ENCODE results near the gene OPN4.

Gene OPN4

DNA sequence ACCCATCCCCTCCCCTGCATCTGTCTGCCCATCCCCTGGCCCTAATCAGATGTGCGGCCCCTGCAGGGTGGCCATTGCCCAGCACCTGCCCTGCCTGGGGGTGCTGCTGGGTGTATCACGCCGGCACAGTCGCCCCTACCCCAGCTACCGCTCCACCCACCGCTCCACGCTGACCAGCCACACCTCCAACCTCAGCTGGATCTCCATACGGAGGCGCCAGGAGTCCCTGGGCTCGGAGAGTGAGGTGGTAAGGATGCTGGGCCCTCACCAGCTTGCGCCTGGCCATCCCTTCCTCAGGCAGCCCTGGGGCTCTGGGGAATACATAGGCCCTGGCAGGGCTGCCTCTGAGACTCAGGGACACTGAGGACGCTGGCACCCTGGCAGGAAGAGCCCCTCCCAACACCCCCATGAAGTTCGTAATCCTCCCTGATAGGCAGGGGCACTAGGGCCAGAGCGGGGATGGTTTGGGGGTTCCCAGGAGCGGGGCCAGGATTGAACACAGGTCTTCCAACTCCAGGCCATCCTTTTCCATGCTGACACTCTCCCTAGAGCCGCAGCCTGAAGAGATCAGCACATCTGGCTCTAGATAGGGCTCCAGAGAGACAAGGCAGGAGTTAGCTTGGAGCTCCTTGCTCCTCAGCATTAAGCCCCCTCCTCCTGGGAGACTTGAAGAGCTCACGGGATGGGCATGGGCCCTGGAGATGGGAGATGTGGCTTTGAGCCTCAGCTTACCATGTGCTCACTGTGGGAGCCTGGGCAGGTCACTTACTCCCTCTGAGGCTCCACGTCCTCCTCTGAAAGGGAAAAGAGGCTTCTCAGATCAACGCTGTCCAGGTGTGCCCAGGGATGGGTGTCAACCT, 8.1 kb downstream of the OPN4 start:
- DNase-seq (ENCODE audit: low read depth) = no peak

DNA sequence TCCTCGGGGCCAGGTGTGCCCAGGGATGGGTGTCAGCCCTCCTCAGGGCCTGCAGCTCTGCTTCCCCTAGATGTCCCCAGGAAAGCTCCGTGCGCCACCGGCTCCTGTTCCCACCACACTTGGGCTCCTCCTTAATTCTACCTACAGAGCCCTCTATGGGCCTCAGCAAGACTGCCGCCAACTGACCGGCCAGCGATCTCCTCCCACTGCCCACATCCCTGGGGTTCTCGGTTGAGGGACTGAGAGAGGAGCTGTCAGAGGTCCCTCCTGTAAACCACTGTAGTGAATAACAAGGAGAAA, 8.6 kb downstream of the OPN4 start:
- DNase-seq (ENCODE audit: low read depth) = no peak

DNA sequence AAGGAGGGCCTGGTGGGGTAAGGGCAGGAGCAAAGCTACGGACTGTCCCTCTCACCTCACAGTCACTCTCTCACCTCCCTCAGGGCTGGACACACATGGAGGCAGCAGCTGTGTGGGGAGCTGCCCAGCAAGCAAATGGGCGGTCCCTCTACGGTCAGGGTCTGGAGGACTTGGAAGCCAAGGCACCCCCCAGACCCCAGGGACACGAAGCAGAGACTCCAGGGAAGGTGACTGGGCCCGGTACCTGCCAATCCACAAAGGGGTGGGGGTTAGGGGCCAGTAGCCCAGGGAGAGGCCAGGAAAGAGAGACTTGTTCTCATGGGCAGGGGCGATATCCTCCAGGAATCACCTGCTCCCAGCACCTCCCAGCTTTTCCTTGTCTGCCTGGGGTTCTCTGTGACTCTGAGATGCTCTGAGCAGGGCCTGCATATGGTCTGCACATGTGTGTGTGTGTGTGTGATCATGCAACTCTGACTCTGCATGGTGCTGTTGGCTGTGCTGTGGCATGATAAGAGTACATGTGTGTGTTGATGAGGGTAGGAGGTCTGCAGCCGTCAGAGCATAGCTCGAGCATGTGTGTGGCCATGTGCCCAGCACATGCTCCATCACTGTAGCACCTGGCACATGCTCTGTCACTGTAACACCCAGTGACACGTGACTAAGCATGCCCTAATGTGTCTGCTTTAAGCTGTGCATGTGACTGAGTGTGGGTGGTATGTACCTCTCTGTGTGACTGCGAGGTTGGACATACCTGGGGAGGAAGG, 9.4 kb downstream of the OPN4 start:
- DNase-seq (ENCODE audit: low read depth) = no peak

DNA sequence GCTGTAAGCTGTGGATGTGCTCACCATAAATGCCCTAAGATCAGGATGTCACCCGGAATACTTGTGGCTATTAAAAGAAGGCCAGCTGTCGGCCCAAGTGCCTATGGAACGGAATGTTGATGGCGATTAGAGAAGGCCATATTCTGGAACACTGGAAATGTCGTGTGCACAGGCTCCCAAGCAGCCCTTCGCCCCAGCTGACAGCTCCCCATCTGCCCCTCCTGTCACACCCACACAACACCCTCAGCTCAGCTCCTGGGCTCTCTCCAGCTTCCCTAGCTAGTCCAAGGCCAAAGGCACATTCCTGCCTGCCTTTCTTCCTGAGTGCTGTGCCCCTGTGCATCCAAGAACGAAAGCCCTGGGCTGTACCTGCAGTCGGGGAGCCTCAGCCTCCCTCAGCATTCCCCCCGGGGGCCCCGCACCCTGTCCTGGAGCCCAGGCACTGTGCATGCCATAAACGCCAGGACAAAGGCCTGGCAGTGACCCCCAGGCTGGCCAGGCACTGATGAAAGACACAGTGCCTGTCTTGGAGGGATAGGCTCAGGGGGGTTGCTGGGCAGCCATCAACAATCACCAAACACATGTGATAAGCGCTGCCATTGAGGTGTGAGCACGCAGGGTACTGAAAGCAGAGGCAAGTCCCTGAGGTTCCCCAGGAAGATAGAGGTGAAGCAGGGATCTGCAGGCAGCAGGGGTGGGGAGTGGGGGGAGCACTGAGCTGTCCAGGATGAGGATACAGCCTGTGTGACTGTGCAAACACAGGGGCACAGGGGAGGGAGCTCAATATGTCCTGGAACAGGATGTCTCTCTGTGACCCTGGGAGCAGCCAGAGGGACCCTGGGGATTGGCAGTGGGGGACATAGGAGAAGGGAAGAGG, 10.2 kb downstream of the OPN4 start:
- no peak for DNase-seq (ENCODE audit: low read depth)

DNA sequence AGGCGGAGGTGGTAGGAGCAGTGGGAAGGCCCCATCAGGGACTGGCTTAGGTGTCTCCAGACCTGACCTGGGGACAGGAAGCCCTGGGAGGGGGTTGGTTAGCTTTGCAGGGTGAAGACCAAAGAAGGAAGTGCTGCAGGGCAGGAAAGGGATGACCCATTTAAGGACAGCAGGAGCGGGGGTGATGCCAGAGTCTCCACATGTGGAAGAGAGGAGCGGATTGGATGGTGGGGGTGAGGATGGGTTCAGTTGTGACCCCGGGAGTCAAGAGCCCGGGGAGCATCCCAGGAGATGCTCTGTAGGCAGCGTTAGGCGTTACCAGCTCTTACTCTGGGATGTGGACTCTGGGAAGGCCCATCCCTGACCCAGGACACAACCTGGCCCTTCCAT, 10.9 kb downstream of the OPN4 start:
- DNase-seq (ENCODE audit: low read depth) = no peak

GRCh38 chr10:86665868-86666267, 11.5 kb downstream of the OPN4 start:
- DNase-seq (ENCODE audit: low read depth) = no peak

DNA sequence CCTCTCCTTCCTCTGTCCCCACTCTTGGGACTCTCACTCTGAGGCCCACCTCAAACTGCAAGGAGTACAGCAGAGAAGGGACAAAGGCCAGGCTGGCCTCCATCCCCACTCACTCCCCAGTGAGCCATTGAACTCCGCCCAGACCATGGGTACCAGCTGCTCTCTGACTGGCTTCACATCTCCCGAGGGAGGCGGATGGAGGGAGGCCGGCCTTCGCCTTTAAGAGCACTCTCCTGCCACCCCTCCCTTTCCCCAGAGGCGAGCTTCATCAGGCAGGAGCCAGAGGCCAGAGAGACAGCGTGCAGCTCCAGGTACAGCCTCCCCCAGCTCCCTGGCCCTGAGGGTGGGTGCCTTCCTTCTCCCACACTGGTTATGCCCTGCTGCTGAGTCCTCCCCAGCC, 12.2 kb downstream of the OPN4 start:
- no peak for DNase-seq (ENCODE audit: low read depth)

- DNase-seq (ENCODE audit: low read depth) = no peak
Measured at GRCh38 chr10:86667421-86668181, 13.3 kb downstream of the OPN4 start.

DNA sequence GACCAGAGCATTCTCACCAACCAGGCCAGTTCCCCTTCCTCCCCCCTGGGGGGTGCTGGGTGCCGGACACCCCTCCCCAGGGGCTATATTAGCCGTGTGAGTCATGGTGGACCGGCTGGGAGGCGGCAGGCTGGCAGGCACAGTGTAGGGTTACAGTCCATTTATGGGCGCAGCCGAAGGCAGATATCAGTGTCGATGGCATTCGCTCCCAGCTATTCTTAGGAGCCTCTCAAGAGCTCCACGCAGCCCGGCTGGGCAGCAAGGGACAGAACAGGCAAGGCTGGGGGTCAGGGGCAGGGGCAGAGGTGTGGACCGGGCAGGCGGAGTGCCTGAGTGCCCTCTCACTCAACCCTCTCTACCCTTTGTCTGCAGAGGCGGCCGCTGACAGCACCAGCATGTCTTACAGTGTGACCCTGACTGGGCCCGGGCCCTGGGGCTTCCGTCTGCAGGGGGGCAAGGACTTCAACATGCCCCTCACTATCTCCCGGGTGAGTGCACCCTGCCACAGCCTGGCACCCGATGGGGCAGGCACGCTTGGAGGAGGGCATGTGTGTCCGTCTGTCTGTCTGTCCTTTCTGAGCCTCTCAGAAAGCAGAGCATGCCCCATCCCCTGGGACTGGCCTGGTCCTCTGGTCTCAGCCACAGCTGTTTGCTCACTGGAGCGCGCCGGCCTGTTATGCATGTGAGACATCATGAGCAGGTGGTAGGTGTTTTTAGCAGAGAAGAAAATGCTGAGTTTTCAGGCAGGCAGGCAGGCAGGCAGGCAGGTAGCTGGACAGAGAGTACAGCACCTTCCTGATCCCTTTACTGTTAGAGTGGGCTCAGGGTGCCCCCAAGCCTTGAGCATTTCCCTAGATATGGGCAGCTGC, 14.2 kb downstream of the OPN4 start, which contains the start of gene LDB3:
Gene LDB3, plus strand, starts transcription at position 215 of the 869 bp plus-strand sequence. Its CDS starts 181 bp downstream, at position 396.
- no peak for DNase-seq (ENCODE audit: low read depth)

GRCh38 chr10:86670290-86670811, 16.0 kb downstream of the OPN4 start:
- DNase-seq (ENCODE audit: low read depth) = no peak

GRCh38 chr10:86670876-86671275, 16.5 kb downstream of the OPN4 start:
- no peak for DNase-seq (ENCODE audit: low read depth)

DNA sequence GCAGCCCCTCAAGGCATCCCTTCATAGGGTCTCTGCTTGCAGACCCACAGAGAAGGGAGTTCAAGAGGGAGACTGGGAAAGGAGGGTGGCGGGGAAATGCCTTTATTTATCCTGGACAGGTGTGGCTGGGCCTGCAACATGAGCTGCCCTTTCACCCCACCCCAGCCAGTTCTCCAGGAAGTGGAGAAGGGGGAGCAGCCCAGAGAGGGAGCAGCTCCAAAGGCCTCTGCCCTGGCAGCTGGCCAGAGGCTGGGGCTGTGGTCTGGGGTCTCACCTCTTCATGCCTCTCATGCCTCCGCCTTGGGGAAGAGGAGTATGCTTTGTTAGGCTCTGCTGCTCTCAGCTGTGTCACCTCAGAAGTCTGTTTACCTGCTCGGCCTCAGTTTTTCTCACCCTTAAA, 17.1 kb downstream of the OPN4 start:
- no peak for DNase-seq (ENCODE audit: low read depth)

- DNase-seq (ENCODE audit: low read depth) = no peak
Measured at GRCh38 chr10:86671985-86672710, 17.8 kb downstream of the OPN4 start.

GRCh38 chr10:86673216-86673826, 19.0 kb downstream of the OPN4 start:
- DNase-seq (ENCODE audit: low read depth) = no peak

DNA sequence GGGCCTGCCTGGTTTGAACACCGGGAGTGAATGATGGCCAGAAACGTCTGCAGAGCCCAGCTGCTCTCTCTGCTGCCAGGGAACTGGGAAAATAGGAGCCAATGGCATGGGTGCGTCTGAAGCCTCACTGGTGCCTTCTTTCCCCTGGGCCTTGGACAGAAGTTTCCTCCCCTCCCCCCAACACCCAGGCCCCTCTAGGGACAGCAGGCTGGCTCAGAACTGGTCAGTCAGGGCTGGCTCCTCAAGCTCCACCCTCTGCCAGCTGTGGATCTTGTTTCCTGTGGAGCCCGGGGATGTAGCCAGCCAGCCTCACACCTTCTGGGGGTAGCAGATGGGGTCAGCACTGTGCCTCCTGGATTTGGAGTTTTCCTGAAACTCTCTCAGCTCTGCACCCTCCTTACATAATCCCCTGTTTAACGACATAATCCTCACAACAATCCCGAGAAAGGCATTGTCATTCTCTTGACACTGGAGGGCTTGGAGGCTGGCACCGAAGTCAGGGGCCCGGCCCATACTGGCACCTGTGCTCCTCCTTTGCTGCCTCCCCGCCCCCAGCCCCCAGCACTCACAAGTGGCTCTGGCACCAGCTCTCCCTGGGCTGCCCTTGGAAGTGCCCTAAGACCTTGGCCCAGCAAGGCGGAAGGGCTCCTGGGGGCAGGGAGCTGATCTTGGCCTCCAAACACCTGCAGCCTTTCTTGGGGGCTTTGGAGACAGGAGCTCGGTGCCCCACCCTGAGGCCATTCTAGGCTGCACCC, 19.7 kb downstream of the OPN4 start:
- DNase-seq (ENCODE audit: low read depth) = no peak

DNA sequence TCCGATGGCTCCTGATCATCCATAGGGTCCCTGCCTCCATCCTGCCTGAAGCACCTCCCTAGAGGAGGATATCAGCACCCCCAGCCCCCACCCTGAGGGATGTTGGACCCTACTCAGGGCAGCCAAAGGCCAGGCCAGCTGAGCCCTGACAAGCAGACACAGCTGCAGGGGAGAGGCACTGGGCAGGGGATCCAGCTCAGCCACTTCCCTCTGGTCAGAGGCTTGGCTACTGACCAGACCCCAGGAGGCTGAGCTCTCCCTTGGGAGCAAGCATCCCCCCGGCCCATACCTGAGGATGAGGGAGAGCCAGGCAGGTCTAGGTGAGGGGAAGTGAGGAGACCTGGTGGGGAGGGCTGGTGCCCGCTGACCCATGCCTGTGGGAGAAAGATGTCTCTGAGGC, 20.6 kb downstream of the OPN4 start:
- DNase-seq (ENCODE audit: low read depth) = no peak

- DNase-seq (ENCODE audit: low read depth) = no peak
Measured at GRCh38 chr10:86677374-86677773, 23.0 kb downstream of the OPN4 start.

GRCh38 chr10:86678999-86679792, 24.8 kb downstream of the OPN4 start:
- no peak for DNase-seq (ENCODE audit: low read depth)
